Astrocyte of the cerebellum (primary cell): ENCODE results near the gene AKAP14.
"Not testable (repeated sequence)": the region's sequence is repeated elsewhere in the genome, so short reads cannot be mapped to it uniquely, and the experiment has no call there.

ENCODE experiments used
- DNase-seq: peaks from one replicate; pipeline ENCODE4 v3.0.0-alpha.2; 2011; ENCODE audit warnings: low read depth
- H3K4me3 ChIP-seq: 2 replicates; pipeline ENCODE4 v1.5.1; 2011; ENCODE audit warnings: mild to moderate bottlenecking, low read depth, low read length, moderate library complexity
- in situ Hi-C: cut with HindIII; loops from 2 replicates; pipeline ENCODE4 v1.10.0; 2017; ENCODE audit warnings: low sequenced_read_pairs
- TF ChIP-seq, protein P1 (sequence below): IDR thresholded peaks from 2 replicates; pipeline ENCODE4 v1.5.1; 2012; ENCODE audit warnings: low read length, low read depth, moderate library complexity, mild to moderate bottlenecking; ENCODE audit errors: missing control alignments

AKAP14 gene

GRCh38 chrX:119899125-119899524, 3.4 kb downstream of the AKAP14 start:
- TF ChIP-seq, protein P1, sequence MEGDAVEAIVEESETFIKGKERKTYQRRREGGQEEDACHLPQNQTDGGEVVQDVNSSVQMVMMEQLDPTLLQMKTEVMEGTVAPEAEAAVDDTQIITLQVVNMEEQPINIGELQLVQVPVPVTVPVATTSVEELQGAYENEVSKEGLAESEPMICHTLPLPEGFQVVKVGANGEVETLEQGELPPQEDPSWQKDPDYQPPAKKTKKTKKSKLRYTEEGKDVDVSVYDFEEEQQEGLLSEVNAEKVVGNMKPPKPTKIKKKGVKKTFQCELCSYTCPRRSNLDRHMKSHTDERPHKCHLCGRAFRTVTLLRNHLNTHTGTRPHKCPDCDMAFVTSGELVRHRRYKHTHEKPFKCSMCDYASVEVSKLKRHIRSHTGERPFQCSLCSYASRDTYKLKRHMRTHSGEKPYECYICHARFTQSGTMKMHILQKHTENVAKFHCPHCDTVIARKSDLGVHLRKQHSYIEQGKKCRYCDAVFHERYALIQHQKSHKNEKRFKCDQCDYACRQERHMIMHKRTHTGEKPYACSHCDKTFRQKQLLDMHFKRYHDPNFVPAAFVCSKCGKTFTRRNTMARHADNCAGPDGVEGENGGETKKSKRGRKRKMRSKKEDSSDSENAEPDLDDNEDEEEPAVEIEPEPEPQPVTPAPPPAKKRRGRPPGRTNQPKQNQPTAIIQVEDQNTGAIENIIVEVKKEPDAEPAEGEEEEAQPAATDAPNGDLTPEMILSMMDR: no peak

GRCh38 chrX:119900976-119901375, 5.3 kb downstream of the AKAP14 start:
- TF ChIP-seq, protein P1: no peak
- in situ Hi-C loops: no loop called here
- no peak for DNase-seq
- no peak overlapping the region for H3K4me3 ChIP-seq

More at GRCh38 chrX:119899125-119899524, 3.4 kb downstream of the AKAP14 start:
- DNase-seq: no peak
- H3K4me3 ChIP-seq: no peak overlapping the region
- in situ Hi-C loops: no loop called here

DNA sequence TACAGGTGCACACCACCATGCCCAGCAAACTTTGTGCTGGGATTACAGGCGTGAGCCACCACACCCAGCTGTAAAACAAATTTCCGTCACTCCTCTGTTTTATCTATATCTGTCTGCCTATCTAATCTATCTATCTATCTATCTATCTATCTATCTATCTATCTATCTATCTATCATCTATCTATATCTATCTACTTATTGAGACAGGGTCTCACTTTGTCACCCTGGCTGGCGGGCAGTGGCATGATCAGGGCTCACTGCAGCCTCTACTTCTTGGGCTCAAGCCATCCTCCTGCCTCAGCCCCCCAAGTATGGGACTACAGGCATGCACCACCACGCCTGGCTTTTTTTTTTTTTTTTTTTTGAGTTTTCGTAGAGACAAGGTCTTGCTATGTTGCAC, 20.6 kb downstream of the AKAP14 start:
- no peak for DNase-seq
- in situ Hi-C loops: no loop called here
- TF ChIP-seq, protein P1: no peak
- no peak overlapping the region for H3K4me3 ChIP-seq

DNA sequence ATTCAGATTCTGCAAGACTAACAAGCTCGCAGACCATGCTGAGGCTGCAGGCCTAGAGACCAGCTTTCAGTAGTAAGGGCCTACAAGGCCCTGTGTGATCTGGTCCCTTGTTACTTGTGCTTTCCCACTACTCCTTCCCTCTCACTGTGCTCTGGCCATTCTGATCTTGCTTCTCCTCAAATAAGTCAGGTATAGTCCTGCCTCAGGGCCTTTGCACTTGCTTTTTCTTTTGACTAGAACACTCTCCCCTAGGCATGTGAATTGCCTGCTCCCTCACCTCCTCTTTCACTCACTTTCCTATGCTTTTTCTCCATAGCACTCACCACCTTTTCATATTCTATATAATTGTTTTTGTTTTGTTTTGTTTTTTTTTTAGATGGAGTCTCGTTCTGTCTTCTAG, 22.2 kb downstream of the AKAP14 start:
- no peak for DNase-seq
- TF ChIP-seq, protein P1: no peak
- H3K4me3 ChIP-seq: no peak overlapping the region
- in situ Hi-C loops: no loop called here

DNA sequence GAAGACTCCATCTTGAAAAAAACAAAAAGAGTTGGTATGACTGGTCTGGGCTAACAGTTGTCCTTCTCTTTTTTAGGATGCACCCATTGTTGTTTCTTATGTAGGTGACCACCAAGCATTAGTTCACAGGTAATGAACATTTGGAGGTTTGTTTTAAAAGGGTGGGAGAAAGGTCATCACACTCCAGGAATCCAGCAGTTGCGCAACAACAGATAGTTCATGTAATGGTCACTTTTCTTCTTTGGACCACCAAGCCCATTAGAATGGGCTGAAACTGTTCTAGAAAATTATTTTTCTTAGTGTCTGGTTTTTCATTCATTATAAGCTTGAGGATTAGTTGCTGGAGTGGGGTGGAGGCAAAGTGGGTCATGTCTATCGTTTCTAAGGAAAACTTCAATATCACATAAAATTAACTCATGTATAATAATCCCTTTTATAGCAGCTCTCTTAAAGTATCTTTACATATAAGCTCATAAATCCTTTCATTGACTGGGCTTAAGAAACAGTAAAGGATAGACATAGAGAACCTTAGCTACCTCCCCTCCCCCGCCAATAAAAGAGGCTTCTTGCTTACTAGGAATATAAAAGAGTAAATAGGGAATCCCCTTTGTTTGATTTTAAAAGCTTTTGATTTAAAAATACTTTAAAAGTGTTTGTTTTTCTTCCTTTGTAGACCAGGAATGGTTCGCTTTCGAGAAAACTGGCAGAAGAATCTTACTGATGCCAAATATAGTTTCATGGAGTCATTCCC, 24.3 kb downstream of the AKAP14 start:
- TF ChIP-seq, protein P1: no peak
- no peak overlapping the region for H3K4me3 ChIP-seq
- in situ Hi-C loops: no loop called here
- no peak for DNase-seq

DNA sequence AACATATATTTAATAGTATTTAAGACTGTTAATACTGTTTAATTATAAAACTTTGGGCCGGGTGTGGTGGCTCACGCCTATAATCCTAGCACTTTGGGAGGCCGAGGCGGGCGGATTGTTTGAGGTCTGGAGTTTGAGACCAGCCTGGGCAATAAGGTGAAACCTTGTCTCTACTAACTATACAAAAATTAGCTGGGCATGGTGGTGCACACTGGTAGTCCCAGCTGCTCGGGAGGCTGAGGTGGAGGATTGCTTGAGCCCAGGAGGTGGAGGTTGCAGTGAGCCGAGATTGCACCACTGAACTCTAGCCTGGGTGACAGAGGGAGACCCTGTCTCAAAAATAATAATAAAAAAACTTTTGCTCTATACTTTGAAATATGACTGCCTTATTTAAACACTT, 26.7 kb downstream of the AKAP14 start:
- H3K4me3 ChIP-seq, in situ Hi-C loops, DNase-seq: not testable (repeated sequence)

GRCh38 chrX:119935215-119935874, 39.7 kb downstream of the AKAP14 start:
- DNase-seq: no peak
- TF ChIP-seq, protein P1: no peak
- in situ Hi-C loops: no loop called here
- no peak overlapping the region for H3K4me3 ChIP-seq
